ENCODE measurements around the gene PLCH1.

The PLCH1 gene

GRCh38 chr3:155364492-155364891 lies 380.4 kb downstream of the PLCH1 start:
- Histone ChIP-seq H2AFZ (ENCODE audit: low read depth, low read length) (no peak overlapping the region), H2AK5ac (ENCODE audit: low read length, severe bottlenecking) (no peak overlapping the region), H3K79me1 (replicated peaks; ENCODE audit: low read length, poor library complexity, severe bottlenecking) (no peaks in the 10 kb centered on the region), H3K4me2 (ENCODE audit: low read length, poor library complexity, severe bottlenecking) (no peak overlapping the region), H3K23ac (ENCODE audit: low read length in 2 of 2) (no peak overlapping the region), H3K14ac (ENCODE audit: low read length in 2 of 2) (no peak overlapping the region), H2BK5ac (ENCODE audit: low read depth, low read length, poor library complexity, severe bottlenecking) (no peak overlapping the region), H3K4me1 (ENCODE audit: control insufficient read depth, insufficient read depth, low read depth, low read length) (no peaks in the 10 kb centered on the region), H3K4ac (ENCODE audit: low read depth in 1 of 2, low read length in 2 of 2) (no peak overlapping the region), H3K27me3 (ENCODE audit: control insufficient read depth in 1 of 2, insufficient read depth in 1 of 2, low read length in 2 of 2) (no peaks in the 10 kb centered on the region), H4K8ac (ENCODE audit: low read length) (no peak overlapping the region), H3K27ac (ENCODE audit: low read length, poor library complexity, severe bottlenecking) (no peak overlapping the region), H2BK120ac (ENCODE audit: low read depth, low read length) (no peak overlapping the region), H3K9me3 (ENCODE audit: control insufficient read depth, low read length) (no peaks in the 10 kb centered on the region), H3K36me3 (ENCODE audit: control insufficient read depth in 1 of 2, insufficient read depth in 2 of 2, low read depth in 1 of 2, low read length in 2 of 2) (no peaks in the 10 kb centered on the region), H3K4me3 (ENCODE audit: insufficient read depth in 1 of 2, low read depth in 1 of 2, low read length in 2 of 2) (no peak overlapping the region), H3K18ac (ENCODE audit: low read depth in 1 of 2, low read length in 2 of 2) (no peak overlapping the region), H2BK12ac (ENCODE audit: low read length in 2 of 2) (no peak overlapping the region), H3K9ac (ENCODE audit: low read length) (no peak overlapping the region), H2BK15ac (ENCODE audit: low read depth, poor library complexity, severe bottlenecking) (no peak overlapping the region), H4K91ac (ENCODE audit: low read length) (no peak overlapping the region)
- WGBS, result no CpG with 5 or more reads among the region's 2 CpGs
- no peak for DNase-seq

DNA sequence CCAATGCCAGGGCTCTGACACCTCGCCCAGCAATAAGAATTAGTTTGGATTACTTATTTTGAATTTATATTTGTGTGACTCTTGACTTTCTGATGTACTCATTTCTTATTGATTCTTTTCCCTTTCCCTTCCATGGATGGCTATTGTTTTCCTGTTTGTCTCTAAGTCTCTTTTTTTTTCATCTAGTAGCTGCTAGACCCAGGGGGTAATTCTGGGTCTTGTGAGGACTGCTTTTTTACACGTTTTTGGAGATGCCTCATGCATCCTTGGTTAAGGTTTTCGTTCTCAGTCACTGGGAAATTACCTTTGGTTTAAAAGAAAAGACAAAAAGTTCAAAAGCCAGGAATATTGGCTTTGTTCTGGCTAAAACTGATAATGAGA lies 381.2 kb downstream of the PLCH1 start:
- H3K4ac ChIP-seq (ENCODE audit: low read depth in 1 of 2, low read length in 2 of 2), result no peak overlapping the region
- H2AK5ac ChIP-seq (ENCODE audit: low read length, severe bottlenecking), result no peak overlapping the region
- H3K9ac ChIP-seq (ENCODE audit: low read length), result no peak overlapping the region
- DNase-seq, result no peak
- no peak overlapping the region for H4K91ac ChIP-seq (ENCODE audit: low read length)
- H3K4me2 ChIP-seq (ENCODE audit: low read length, poor library complexity, severe bottlenecking), result no peak overlapping the region
- no peak overlapping the region for H3K4me3 ChIP-seq (ENCODE audit: insufficient read depth in 1 of 2, low read depth in 1 of 2, low read length in 2 of 2)
- H3K9me3 ChIP-seq (ENCODE audit: control insufficient read depth, low read length), result no peaks in the 10 kb centered on the region
- no peaks in the 10 kb centered on the region for H3K27me3 ChIP-seq (ENCODE audit: control insufficient read depth in 1 of 2, insufficient read depth in 1 of 2, low read length in 2 of 2)
- no peak overlapping the region for H2BK15ac ChIP-seq (ENCODE audit: low read depth, poor library complexity, severe bottlenecking)
- no peak overlapping the region for H2BK12ac ChIP-seq (ENCODE audit: low read length in 2 of 2)
- H3K79me1 ChIP-seq (replicated peaks; ENCODE audit: low read length, poor library complexity, severe bottlenecking), result no peaks in the 10 kb centered on the region
- H4K8ac ChIP-seq (ENCODE audit: low read length), result no peak overlapping the region
- H3K27ac ChIP-seq (ENCODE audit: low read length, poor library complexity, severe bottlenecking), result no peak overlapping the region
- no peak overlapping the region for H3K18ac ChIP-seq (ENCODE audit: low read depth in 1 of 2, low read length in 2 of 2)
- no peak overlapping the region for H2AFZ ChIP-seq (ENCODE audit: low read depth, low read length)
- no peak overlapping the region for H2BK5ac ChIP-seq (ENCODE audit: low read depth, low read length, poor library complexity, severe bottlenecking)
- no peak overlapping the region for H3K14ac ChIP-seq (ENCODE audit: low read length in 2 of 2)
- no peaks in the 10 kb centered on the region for H3K36me3 ChIP-seq (ENCODE audit: control insufficient read depth in 1 of 2, insufficient read depth in 2 of 2, low read depth in 1 of 2, low read length in 2 of 2)
- H2BK120ac ChIP-seq (ENCODE audit: low read depth, low read length), result no peak overlapping the region
- H3K4me1 ChIP-seq (ENCODE audit: control insufficient read depth, insufficient read depth, low read depth, low read length), result no peaks in the 10 kb centered on the region
- 16% methylated on average over 2 of the region's 3 CpGs for WGBS
- H3K23ac ChIP-seq (ENCODE audit: low read length in 2 of 2), result no peak overlapping the region

- Histone ChIP-seq H3K4me3 (ENCODE audit: insufficient read depth in 1 of 2, low read depth in 1 of 2, low read length in 2 of 2) (no peak overlapping the region), H3K27ac (ENCODE audit: low read length, poor library complexity, severe bottlenecking) (no peak overlapping the region), H2AK5ac (ENCODE audit: low read length, severe bottlenecking) (no peak overlapping the region), H3K4me1 (ENCODE audit: control insufficient read depth, insufficient read depth, low read depth, low read length) (no peaks in the 10 kb centered on the region), H3K9me3 (ENCODE audit: control insufficient read depth, low read length) (no peaks in the 10 kb centered on the region), H3K23ac (ENCODE audit: low read length in 2 of 2) (no peak overlapping the region), H3K9ac (ENCODE audit: low read length) (no peak overlapping the region), H2AFZ (ENCODE audit: low read depth, low read length) (no peak overlapping the region), H3K4ac (ENCODE audit: low read depth in 1 of 2, low read length in 2 of 2) (no peak overlapping the region), H3K36me3 (ENCODE audit: control insufficient read depth in 1 of 2, insufficient read depth in 2 of 2, low read depth in 1 of 2, low read length in 2 of 2) (no peaks in the 10 kb centered on the region), H3K4me2 (ENCODE audit: low read length, poor library complexity, severe bottlenecking) (no peak overlapping the region), H2BK15ac (ENCODE audit: low read depth, poor library complexity, severe bottlenecking) (no peak overlapping the region), H2BK5ac (ENCODE audit: low read depth, low read length, poor library complexity, severe bottlenecking) (no peak overlapping the region), H4K8ac (ENCODE audit: low read length) (no peak overlapping the region), H2BK120ac (ENCODE audit: low read depth, low read length) (no peak overlapping the region), H3K14ac (ENCODE audit: low read length in 2 of 2) (no peak overlapping the region), H3K27me3 (ENCODE audit: control insufficient read depth in 1 of 2, insufficient read depth in 1 of 2, low read length in 2 of 2) (no peaks in the 10 kb centered on the region), H3K18ac (ENCODE audit: low read depth in 1 of 2, low read length in 2 of 2) (no peak overlapping the region), H2BK12ac (ENCODE audit: low read length in 2 of 2) (no peak overlapping the region), H3K79me1 (replicated peaks; ENCODE audit: low read length, poor library complexity, severe bottlenecking) (no peaks in the 10 kb centered on the region), H4K91ac (ENCODE audit: low read length) (no peak overlapping the region)
- 27% methylated on average over 7 of the region's 10 CpGs for WGBS
- DNase-seq, result no peak
Measured at GRCh38 chr3:155362808-155363689, 381.8 kb downstream of the PLCH1 start.

DNA sequence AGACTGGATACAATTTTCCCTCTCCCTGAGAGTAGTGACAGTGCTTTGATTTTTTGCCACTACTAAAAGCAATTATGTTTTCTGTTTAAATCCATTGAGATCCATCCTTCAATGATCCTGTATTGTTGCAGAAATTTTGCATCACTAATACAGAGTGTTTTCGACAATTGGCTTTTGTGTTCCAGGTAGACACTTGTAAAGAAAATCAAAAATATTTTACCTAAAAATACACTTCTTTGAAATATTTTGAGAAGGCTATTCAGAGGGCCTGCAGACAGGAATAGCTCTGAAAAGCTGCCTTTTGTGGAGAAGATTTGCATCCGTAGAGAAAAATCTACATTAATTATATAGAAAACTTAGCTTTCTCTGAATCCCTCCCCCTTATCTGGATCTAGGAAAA lies 384.6 kb downstream of the PLCH1 start:
- Histone ChIP-seq H4K91ac (ENCODE audit: low read length) (no peak overlapping the region), H2AFZ (ENCODE audit: low read depth, low read length) (no peak overlapping the region), H3K9me3 (ENCODE audit: control insufficient read depth, low read length) (no peaks in the 10 kb centered on the region), H2BK15ac (ENCODE audit: low read depth, poor library complexity, severe bottlenecking) (no peak overlapping the region), H2BK5ac (ENCODE audit: low read depth, low read length, poor library complexity, severe bottlenecking) (no peak overlapping the region), H3K27me3 (ENCODE audit: control insufficient read depth in 1 of 2, insufficient read depth in 1 of 2, low read length in 2 of 2) (peaks cover 0 to 2% of the 10 kb centered on the region in 2 experiments), H3K18ac (ENCODE audit: low read depth in 1 of 2, low read length in 2 of 2) (no peak overlapping the region), H3K27ac (ENCODE audit: low read length, poor library complexity, severe bottlenecking) (no peak overlapping the region), H3K4me2 (ENCODE audit: low read length, poor library complexity, severe bottlenecking) (no peak overlapping the region), H3K23ac (ENCODE audit: low read length in 2 of 2) (no peak overlapping the region), H3K79me1 (replicated peaks; ENCODE audit: low read length, poor library complexity, severe bottlenecking) (no peaks in the 10 kb centered on the region), H2AK5ac (ENCODE audit: low read length, severe bottlenecking) (no peak overlapping the region), H3K9ac (ENCODE audit: low read length) (no peak overlapping the region), H2BK12ac (ENCODE audit: low read length in 2 of 2) (no peak overlapping the region), H3K4me3 (ENCODE audit: insufficient read depth in 1 of 2, low read depth in 1 of 2, low read length in 2 of 2) (no peak overlapping the region), H3K36me3 (ENCODE audit: control insufficient read depth in 1 of 2, insufficient read depth in 2 of 2, low read depth in 1 of 2, low read length in 2 of 2) (no peaks in the 10 kb centered on the region), H2BK120ac (ENCODE audit: low read depth, low read length) (no peak overlapping the region), H3K4me1 (ENCODE audit: control insufficient read depth, insufficient read depth, low read depth, low read length) (peaks cover 2% of the 10 kb centered on the region), H3K4ac (ENCODE audit: low read depth in 1 of 2, low read length in 2 of 2) (no peak overlapping the region), H3K14ac (ENCODE audit: low read length in 2 of 2) (no peak overlapping the region), H4K8ac (ENCODE audit: low read length) (no peak overlapping the region)
- WGBS, result 100% methylated on average over 1 of the region's 2 CpGs
- no peak for DNase-seq
